NCI-H526 (cell line): Measurements from ENCODE around the gene TAS2R38.

Source experiments
- DNase-seq, 2 experiments: peaks; one replicate each; lab custom pipeline; 2025; lab: John Stamatoyannopoulos, UW

TAS2R38 gene

GRCh38 chr7:141975806-141976523, 2.4 kb upstream of the TAS2R38 start:
- DNase-seq = peak; percentile 75 to 94

GRCh38 chr7:141974831-141975230, 1.3 kb upstream of the TAS2R38 start:
- peak; percentile 41 to 73 for DNase-seq

GRCh38 chr7:141960687-141961422, 12.7 kb downstream of the TAS2R38 start:
- no peak for DNase-seq

GRCh38 chr7:141956084-141956483, 17.5 kb downstream of the TAS2R38 start:
- DNase-seq = no peak

GRCh38 chr7:141954334-141954733, 19.2 kb downstream of the TAS2R38 start:
- no peak for DNase-seq

- DNase-seq = no peak
Measured at GRCh38 chr7:141952461-141952860, 21.1 kb downstream of the TAS2R38 start.

- no peak for DNase-seq
Measured at GRCh38 chr7:141950806-141951205, 22.8 kb downstream of the TAS2R38 start.

GRCh38 chr7:141949911-141950310, 23.7 kb downstream of the TAS2R38 start:
- no peak for DNase-seq

GRCh38 chr7:141949451-141949850, 24.1 kb downstream of the TAS2R38 start:
- no peak for DNase-seq

GRCh38 chr7:141949021-141949420, 24.6 kb downstream of the TAS2R38 start:
- no peak for DNase-seq

- DNase-seq = no peak
Measured at GRCh38 chr7:141946796-141947195, 26.8 kb downstream of the TAS2R38 start, which contains the start of gene CLEC5A. CLEC5A (minus strand) TSS chr7:141946974; CDS start chr7:141946292, 682 bp downstream.

- no peak for DNase-seq
Measured at GRCh38 chr7:141945356-141945755, 28.2 kb downstream of the TAS2R38 start.

- no peak for DNase-seq
Measured at GRCh38 chr7:141944811-141945210, 28.8 kb downstream of the TAS2R38 start.

- no peak for DNase-seq
Measured at GRCh38 chr7:141943846-141944245, 29.7 kb downstream of the TAS2R38 start.

- no peak for DNase-seq
Measured at GRCh38 chr7:141941075-141941474, 32.5 kb downstream of the TAS2R38 start.

- DNase-seq = no peak
Measured at GRCh38 chr7:141930211-141930610, 43.4 kb downstream of the TAS2R38 start.

GRCh38 chr7:141928845-141929195, 44.8 kb downstream of the TAS2R38 start:
- no peak for DNase-seq

- DNase-seq = no peak
Measured at GRCh38 chr7:141928146-141928844, 45.3 kb downstream of the TAS2R38 start.
